HT1080 (cell line): ENCODE measurements around the gene HDAC4. TPM values are rescaled to one million over a fixed set of nuclear protein-coding genes. Genes with fewer than 3 reads are reported as not detected.

Source experiments
- DNase-seq: peaks from one replicate; pipeline ENCODE4 v3.0.0-alpha.2; 2015; ENCODE audit warnings: low read depth
- total RNA-seq: library from RNA; depleted of rRNA; stranded (reverse); fragments of >200 nt; shearing (Covaris generic); gene quantifications from 2 replicates; pipeline ENCODE4 v1.2.3, GENCODE V29; 2014

The HDAC4 gene
- total RNA-seq, 1 experiment from 2014 or later = 2.8 TPM

- no peak for DNase-seq
Observed at GRCh38 chr2:239022437-239023260, 378.2 kb downstream of the HDAC4 start.

- DNase-seq = no peak
Observed at GRCh38 chr2:239021651-239022436, 379.0 kb downstream of the HDAC4 start.

DNA sequence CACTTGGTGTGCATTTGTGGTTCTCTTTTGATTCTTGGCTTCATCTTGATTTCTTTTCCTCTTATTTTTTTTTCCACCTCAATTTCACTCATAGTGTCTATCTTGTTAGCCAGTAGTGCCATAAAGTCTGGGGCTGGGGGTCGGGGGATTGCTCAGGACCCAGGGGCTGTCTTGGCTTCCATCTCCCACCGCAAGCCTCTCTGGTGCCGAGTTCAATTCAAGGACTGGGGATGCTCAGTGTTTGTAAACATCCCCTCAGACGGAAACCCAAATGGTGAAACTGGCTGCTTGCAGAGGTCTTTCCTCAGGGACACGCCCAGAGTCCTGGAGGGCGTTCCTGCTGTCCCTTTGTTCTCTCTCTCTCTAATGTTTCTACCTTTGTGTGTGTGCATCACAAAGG, 379.6 kb downstream of the HDAC4 start:
- no peak for DNase-seq

- DNase-seq = no peak
Observed at GRCh38 chr2:239020541-239021041, 380.2 kb downstream of the HDAC4 start.

DNA sequence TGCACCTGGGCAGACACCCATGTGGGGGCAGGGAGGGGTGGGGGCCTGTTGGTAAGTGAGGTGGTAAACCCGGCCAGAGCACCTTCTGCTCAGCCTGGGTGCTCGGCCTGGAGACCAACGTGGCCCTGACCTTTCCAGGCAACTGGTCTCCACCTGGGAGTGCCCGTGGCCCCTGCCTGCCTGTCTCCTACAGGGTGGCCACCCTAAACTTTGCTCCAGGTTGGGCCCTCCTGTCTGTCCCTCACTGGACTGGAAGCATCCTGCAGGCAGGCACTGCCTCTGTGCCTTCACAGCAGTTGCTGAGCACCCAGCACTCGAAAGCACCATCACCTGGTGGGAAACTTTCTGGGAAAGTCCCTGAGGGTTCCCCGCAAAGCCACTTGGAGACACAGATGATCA, 381.6 kb downstream of the HDAC4 start:
- no peak for DNase-seq

DNA sequence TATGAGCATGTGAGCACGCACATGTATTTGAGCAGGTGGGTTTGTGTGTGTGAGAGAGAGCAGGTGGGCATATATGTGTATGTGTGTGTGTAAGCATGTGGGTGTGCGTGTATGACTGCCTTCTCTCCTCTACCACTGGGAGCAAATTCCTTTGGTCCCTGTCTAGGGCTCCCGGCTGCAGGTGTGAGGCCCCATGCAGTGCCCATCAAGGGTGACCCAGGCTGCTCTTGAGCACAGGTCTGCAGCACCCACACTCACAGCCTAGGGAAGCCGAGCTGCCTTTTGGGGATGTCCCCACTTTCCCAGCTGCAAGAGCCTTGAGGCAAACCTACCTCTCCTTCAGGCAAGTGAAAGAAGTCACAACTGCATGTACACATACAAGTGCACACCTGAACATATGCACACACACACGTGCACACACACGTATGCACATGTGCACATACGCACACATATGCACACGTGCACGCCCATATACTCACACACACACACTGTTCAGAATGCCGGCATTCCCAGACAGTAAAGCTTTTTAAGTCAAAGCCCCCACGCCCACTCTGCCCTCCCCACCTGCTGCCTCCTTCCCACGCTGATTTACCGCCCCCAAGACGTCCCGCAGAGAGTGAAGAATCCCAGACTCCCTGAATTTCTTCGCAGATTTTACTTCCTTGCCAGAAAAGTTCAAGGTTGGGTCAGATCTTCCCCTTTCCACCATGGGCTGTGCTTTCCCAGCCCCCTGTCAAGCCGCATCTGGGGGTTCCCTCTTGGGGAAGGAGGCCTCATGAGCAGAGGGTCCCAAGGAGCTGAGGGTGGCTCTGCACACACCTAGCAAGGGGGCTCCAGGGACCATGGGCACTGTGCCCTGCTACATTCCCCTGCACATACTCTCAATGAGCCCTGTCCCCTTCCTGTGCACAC, 382.3 kb downstream of the HDAC4 start:
- no peak for DNase-seq

DNA sequence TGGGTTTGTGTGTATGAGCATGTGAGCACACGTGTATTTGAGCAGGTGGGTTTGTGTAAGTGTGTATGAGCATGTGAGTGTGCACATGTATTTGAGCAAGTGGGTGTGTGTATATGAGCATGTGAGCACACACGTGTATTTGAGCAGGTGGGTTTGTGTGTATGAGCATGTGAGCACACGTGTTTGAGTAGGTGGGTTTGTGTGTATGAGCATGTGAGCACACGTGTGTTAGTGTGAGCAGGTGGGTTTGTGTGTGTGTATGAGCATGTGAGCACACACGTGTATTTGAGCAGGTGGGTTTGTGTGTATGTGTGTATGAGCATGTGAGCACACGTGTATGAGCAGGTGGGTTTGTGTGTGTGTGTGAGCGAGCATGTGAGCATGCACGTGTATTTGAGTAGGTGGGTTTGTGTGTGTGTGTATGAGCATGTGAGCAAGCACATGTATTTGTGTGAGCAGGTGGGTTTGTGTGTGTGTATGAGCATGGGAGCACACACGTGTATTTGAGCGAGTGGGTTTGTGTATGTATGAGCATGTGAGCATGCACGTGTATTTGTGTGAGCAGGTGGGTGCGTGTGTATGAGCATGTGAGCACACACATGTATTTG, 383.2 kb downstream of the HDAC4 start:
- DNase-seq = no peak

- DNase-seq = no peak
Observed at GRCh38 chr2:239015901-239016675, 384.7 kb downstream of the HDAC4 start.

- DNase-seq = no peak
Observed at GRCh38 chr2:239015218-239015900, 385.5 kb downstream of the HDAC4 start.

DNA sequence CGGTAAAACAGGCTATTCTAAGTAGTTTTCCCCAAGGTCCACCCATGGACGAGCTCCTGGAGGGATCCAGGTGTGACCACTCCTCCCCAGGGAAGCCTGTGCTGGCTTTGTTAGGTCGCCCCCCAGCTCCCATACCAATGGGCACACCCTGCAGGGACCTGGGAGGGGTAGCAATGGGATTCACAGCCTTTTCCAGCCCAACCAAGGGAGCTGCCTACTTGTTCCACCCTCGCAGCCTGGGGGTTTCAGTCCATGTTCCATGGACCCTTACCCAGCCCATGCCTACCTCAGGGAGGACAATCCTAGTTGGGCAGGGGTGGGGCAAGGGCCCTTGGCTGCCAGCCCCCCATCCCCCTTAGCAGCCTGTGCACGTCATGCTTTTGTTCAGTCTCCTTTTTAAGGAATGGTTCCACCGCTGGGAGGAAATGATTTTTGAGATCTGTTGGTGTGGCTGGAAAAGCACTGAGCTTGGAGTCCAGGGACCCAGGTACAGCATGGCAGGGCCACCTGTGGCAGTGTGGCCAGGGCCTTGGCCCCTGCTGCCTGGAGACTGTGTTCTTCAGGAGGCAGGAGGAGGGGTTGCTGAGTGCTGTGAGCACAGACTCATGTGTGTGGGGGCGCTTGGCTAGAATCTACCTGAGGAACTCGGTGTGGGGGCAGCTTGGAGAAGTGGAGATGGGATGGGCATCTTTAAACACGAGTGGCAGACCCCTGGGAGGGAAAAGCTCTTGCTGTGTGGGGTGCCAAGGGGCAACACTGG, 386.2 kb downstream of the HDAC4 start:
- no peak for DNase-seq

DNA sequence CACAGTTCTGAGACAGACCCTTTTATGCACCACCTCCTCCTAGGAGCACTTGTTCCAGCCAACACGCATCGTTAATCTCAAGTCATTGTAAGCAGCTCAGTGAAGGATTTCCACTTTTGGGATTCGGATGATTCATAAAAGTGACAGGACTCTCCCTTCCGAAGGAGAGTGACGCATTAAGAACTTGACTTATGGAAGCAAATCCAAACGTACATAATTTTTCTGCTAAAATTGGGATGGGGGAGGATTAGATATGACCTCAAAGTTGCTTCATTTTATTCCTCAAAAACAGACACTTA, 387.2 kb downstream of the HDAC4 start:
- DNase-seq = no peak

GRCh38 chr2:239012936-239013677, 387.7 kb downstream of the HDAC4 start:
- no peak for DNase-seq

- no peak for DNase-seq
Observed at GRCh38 chr2:239012228-239012627, 388.6 kb downstream of the HDAC4 start.

GRCh38 chr2:239009589-239009961, 391.2 kb downstream of the HDAC4 start:
- no peak for DNase-seq

GRCh38 chr2:239008677-239009588, 391.9 kb downstream of the HDAC4 start:
- no peak for DNase-seq

GRCh38 chr2:239008004-239008403, 392.8 kb downstream of the HDAC4 start:
- DNase-seq = no peak

- peak; percentile 72 for DNase-seq
Observed at GRCh38 chr2:239006622-239007285, 394.1 kb downstream of the HDAC4 start.
